ENCODE measurements around the gene RAD51.

RAD51 gene

DNA sequence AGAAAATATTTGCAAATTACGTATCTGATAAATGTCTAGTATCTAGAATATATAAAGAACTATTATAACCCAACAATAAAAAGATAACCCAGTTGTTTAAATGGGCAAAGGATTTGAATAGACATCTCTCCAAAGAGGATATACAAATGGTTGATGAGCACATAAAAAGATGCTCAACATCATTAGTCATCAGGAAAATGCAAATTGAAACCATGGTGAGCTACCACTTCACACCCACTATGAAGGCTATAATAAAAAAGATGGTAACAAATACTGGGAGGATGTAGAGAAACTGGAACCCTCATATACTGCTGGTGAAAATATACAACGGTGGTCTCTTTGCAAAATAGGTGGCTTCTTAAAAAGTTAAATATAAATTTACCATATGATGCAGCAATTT, 28.0 kb downstream of the RAD51 start:
- DNase-seq (ENCODE audit: low read depth), result no peak

DNA sequence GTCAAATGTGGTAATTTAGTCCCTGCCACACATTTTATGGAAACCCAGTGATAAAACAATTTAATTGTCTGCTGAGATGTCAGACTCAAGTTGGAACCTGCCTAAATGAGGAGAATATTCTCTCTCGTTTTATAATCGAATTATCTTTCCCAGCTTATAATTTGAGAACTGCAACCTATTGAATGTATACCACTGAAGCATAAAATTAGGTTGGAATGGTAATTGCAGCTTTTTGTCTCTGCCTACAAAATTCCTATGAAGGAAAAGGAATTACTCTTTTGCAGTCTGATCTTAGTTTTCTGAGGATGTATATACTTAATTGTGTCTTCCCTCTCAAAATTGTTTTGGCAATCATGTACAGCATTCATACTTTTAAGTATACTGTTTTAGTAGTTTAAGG, 28.9 kb downstream of the RAD51 start:
- no peak for DNase-seq (ENCODE audit: low read depth)

- peak; percentile 18 for DNase-seq (ENCODE audit: low read depth)
These were observed 36.1 kb downstream of the RAD51 start for GRCh38 chr15:40731034-40731433.

DNA sequence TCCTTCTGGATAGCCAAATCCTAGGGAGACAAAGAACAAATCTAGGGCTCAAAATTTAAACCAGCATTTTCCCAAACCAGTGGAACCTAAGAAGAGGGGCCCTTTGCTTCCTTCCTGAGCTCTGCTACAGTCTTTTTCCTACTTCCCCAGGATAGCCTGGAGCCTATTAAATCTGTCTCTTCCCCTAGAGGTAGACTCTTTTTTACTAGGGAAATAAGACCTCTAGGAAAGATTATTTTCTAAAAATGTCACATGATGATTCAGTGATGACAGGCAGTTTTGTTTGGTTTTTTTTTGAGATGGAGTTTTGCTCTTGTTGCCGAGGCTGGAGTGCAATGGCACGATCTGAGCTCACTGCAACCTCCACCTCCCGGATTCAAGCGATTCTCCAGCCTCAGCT, 41.6 kb downstream of the RAD51 start:
- no peak for DNase-seq (ENCODE audit: low read depth)

DNA sequence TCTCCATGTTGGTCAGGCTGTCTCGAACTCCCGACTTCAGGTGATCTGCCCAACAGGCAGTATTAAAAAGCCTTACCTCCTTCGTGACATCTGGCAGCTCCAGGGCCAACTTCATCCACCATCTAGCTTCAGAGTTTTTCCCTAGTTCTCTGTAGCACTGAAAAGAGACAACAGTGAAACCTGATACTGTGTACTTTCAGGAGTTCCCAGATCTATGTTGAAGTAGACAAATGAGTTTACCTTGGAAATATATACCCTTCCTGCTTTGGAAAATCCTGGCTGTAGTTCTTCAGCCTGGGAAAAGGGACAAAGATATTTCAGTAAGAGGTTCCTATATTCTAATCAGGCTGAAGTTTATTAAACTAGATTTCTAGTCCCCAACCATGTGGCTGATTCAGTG, 42.1 kb downstream of the RAD51 start:
- DNase-seq (ENCODE audit: low read depth), result no peak

- DNase-seq (ENCODE audit: low read depth), result no peak
These were observed 44.1 kb downstream of the RAD51 start for GRCh38 chr15:40739047-40739446.

GRCh38 chr15:40739854-40740253, 44.9 kb downstream of the RAD51 start:
- no peak for DNase-seq (ENCODE audit: low read depth)

DNA sequence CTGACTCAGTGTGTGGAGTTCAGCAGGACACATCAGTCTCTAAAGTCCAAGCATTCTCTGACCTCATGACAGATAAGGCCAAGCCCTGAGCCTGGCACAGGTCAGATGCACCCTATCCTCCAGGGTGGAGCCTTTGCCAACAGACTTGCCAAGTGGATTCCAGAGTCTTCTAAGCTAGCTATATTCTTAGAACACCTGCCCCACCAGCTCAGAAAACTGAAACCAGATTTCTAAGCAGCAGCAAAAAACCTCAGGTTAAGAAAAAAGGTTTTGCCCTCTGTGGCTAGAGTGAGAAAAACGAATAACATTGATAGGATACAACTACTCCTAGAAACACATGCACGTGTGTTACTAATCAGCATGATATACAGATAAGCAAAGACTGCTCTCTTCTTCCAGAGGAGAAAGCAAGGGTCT, 48.5 kb downstream of the RAD51 start:
- DNase-seq (ENCODE audit: low read depth), result no peak

- DNase-seq (ENCODE audit: low read depth), result peak; percentile 61
These were observed 49.2 kb downstream of the RAD51 start for GRCh38 chr15:40743921-40744814.

DNA sequence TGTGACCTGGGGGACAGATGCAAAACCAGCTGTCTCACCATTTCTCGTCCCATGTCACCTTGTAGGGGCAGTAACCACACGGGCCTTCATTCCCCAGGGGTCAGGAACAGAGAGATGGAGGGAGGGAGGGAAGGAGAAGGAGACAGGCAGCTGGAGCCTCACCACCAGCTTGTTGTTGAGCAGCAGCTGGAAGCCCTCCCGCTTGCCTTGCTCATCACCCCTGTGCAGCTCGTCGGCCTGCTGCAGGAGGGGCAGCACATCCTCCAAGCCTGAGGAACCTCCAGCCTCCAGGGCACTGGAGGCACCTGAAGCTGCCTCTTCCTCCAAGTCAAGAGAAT, 49.8 kb downstream of the RAD51 start:
- no peak for DNase-seq (ENCODE audit: low read depth)

- DNase-seq (ENCODE audit: low read depth), result no peak
These were observed 52.0 kb downstream of the RAD51 start for GRCh38 chr15:40746916-40747418.

DNA sequence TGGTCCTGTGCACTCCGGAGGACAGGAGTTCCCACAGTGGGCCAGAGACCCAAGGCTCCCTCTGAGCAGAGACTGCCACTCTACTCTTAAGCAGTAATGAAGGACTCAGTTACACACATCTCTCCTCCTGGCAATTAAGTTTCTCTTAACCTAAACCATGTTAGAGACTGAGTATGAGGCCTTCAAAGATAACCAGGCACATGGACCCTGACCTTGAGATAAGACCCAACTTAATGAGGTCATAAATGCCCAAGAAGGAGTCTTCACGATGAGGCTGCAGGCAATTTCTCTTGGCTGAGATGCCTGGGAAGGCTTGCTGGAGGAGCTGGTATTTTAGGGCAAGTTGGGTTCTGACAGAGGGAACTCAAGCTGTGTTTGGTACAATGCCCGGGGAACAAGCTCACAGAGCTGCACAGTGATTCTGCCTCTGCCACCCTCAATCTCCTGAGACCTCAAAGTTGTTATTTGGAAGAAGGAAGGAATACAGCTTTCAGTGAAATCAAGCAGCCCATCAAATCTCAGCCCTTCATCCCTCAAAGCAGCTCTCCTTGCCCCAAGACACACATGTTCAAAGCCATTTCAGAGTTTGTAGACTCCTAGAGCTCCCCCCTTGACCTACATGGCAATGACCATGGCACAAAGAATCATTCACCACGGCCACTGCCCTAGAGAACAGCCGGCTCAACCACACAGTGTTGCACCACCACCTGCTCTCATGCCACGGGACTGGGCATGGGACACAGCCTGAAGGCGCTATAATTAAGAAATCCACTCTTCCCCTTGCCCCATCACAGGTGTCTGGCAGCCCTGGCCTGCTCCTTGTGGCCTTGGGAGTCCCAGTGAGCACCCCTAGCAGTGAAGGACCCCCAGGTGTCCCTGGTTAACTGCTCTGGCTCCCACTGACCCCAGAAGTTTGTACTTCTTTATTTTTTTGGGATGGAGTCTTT, 53.0 kb downstream of the RAD51 start:
- no peak for DNase-seq (ENCODE audit: low read depth)

DNA sequence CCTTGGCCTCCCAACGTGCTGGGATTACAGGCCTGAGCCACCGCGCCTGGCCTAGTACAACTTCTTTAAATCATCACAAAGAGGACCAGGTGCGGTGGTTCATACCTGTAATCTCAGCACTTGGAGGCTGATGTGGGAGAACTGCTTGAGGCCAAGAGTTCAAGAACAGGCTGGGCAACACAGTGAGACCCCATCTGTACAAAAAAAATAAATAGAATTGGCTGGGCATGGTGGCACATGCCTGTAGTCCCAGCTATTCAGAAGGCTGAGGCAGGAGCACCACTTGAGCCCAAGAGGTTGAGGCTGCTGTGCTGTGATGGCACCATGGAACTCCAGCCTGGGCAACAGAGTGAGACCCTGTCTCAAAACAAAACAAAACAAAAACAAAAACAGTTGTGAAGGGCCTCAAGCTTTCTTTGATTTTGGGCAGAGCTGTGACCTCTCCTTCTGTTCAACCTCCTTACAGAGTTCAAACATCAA, 54.2 kb downstream of the RAD51 start:
- DNase-seq (ENCODE audit: low read depth), result no peak

DNA sequence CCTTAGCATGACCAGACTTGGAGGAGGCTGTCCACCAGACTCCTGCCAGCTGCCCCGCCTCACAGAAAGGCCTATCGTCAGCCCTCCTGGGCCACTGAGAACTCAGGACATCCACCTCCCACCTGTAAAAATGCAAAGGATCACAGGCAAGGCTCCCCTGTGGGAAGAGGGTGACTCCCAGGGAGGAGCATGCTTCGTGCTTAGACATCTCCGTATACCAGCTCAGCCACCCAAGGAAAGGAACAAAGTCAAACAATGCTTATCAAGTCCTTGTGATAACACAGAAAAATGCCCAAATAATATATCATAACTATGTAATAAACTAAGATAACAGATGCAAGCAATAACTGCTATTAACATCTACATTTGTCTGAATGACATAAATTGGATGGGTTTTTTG, 55.9 kb downstream of the RAD51 start:
- DNase-seq (ENCODE audit: low read depth), result no peak

GRCh38 chr15:40751745-40752144, 56.8 kb downstream of the RAD51 start:
- no peak for DNase-seq (ENCODE audit: low read depth)

DNA sequence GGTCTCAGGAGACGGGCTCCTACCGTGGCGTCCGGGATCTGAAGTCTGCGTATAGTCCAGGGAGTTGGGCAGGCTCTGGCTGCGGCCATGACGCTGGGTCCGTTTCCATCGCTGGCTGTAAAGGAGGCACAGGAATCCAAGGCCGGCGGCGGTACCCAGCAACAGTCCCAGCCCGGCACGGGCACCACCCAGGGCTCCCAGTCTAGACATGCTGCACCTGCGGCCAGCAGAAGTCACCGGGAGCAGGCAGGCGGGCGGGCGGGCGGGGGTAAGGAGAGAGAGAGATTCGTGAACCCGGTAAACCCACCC, 59.6 kb downstream of the RAD51 start:
- DNase-seq (ENCODE audit: low read depth), result no peak

GRCh38 chr15:40754883-40755811, 60.2 kb downstream of the RAD51 start, which contains the start of gene RMDN3:
RMDN3 (minus strand) TSS chr15:40755254; CDS start chr15:40754783, 471 bp downstream.
- peak; percentile 81 for DNase-seq (ENCODE audit: low read depth)

DNA sequence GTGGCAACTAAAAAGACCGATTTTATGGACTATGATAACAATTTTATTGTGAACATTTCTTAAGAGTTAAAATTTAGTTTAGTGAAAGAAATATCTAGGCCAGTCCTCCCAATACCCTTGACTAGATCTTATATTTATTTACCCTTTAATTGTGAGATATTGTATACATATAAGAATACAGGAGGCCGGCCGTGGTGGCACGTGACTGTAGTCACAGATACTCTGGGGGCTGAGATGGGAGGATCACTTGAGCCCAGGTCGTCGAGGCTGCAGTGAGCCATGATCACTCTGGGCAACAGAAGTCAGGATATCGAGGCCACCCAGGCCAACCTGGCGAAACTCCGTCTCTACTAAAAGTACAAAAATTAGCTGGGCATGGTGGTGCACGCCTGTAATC, 60.8 kb downstream of the RAD51 start:
- no peak for DNase-seq (ENCODE audit: low read depth)

DNA sequence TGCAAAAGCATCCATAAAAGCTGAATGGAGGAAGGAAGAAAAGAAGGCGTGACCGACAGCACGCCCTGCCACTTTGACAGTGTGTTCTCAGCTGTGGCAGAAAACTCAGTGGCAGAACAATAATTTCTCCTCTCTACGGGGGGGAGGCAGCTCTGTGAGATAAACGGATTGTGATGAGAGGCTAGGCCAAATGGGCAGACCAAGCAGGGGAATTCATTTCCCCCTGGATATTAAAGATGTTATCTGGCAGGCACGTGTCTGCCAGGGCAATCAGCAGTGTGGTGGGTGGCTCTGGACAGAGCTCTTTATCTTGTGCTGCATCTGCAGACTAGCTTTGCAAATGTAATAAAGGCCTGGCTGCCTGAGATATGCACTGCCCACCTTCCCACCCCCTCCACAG, 62.0 kb downstream of the RAD51 start:
- no peak for DNase-seq (ENCODE audit: low read depth)

GRCh38 chr15:40759961-40760360, 65.0 kb downstream of the RAD51 start:
- no peak for DNase-seq (ENCODE audit: low read depth)

DNA sequence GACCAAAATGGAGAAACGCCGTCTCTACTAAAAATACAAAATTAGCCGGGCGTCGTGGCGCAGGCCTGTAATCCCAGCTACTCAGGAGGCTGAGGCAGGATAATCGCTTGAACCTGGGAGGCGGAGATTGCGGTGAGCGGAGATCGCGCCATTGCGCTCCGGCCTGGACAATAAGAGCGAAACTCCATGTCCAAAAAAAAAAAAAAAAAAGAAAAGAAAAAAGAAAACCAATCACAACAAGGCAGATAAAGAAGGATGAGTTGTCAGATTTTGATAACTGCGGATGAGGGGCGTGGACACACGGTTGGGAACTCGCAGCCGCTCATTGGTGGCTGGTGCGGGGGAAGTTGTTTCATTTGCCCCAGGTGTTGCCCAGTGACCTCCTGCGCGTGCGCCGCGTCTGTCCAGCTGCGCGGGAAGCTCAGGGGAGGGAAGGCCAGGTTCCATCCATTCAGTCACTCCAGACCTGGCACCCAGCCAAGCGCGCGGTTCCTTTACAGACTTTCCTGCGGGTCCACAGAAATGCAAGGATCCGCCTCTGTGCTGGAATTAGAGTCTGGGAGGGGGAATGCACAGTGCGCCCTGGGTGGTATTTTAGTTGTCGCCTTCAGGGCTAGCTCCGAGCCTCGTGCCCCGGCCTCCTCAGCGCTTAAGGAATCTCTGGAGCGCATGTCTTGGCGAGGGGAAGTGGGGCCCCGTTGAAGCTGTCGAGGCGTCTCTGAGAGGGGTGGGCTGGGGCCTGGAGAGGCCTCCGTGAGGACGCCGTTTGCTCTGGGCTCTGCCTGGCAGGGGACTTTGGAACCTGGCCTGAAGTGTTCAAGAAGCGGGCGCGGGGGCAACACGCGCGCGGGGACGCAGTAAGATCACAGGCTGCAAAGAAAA, 68.2 kb downstream of the RAD51 start:
- DNase-seq (ENCODE audit: low read depth), result no peak
